Neural cell (in vitro differentiated cells): Measurements from ENCODE around the gene FAM227B. TPM values are rescaled to one million over a fixed set of nuclear protein-coding genes. Genes with fewer than 3 reads are reported as not detected.

Experiments
- H2AFZ ChIP-seq: fragments of 200-600, 300-800 bp; sonication (generic), shearing (Covaris generic); 2 replicates; pipeline ENCODE4 v1.6.0; 2014; ENCODE audit warnings: low read depth, mild to moderate bottlenecking, antibody characterized with exemption, low read length, moderate library complexity
- H3F3A ChIP-seq: fragments of 200-600 bp; shearing (Covaris generic); 2 replicates; pipeline ENCODE4 v1.6.1; 2016; ENCODE audit warnings: mild to moderate bottlenecking, moderate library complexity, mixed read lengths, antibody characterized with exemption, low read length; ENCODE audit not compliant: insufficient read depth, poor library complexity, severe bottlenecking
- H3K27ac ChIP-seq: fragments of 200-600, 300-800 bp; sonication (generic), shearing (Covaris generic); 2 replicates; pipeline ENCODE4 v1.5.1; 2014; ENCODE audit warnings: mild to moderate bottlenecking, low read length, moderate library complexity
- H3K27me3 ChIP-seq: fragments of 300-800, 200-600 bp; sonication (generic), shearing (Covaris generic); 2 replicates; pipeline ENCODE4 v1.6.0; 2014; ENCODE audit warnings: mild to moderate bottlenecking, low read depth, low read length, moderate library complexity; ENCODE audit not compliant: insufficient read depth
- H3K36me3 ChIP-seq: fragments of 300-800, 200-600 bp; sonication (generic), shearing (Covaris generic); 2 replicates; pipeline ENCODE4 v1.5.1; 2014; ENCODE audit warnings: mild to moderate bottlenecking, antibody characterized with exemption, low read length, moderate library complexity; ENCODE audit not compliant: insufficient read depth
- H3K4me2 ChIP-seq: fragments of 300-800, 200-600 bp; sonication (generic), shearing (Covaris generic); 2 replicates; pipeline ENCODE4 v1.6.0; 2014; ENCODE audit warnings: mild to moderate bottlenecking, low read length
- H3K4me3 ChIP-seq: fragments of 300-800, 200-600 bp; sonication (generic), shearing (Covaris generic); 2 replicates; pipeline ENCODE4 v1.5.1; 2014; ENCODE audit warnings: mild to moderate bottlenecking, low read length, moderate library complexity
- H3K79me2 ChIP-seq: fragments of 200-600 bp; shearing (Covaris generic); replicated peaks from 2 replicates; pipeline ENCODE4 v1.6.0; 2014; ENCODE audit warnings: mild to moderate bottlenecking, low read length, moderate library complexity; ENCODE audit not compliant: insufficient read depth
- H3K9ac ChIP-seq: fragments of 300-800, 200-600 bp; sonication (generic), shearing (Covaris generic); 2 replicates; pipeline ENCODE4 v1.6.1; 2016; ENCODE audit warnings: mild to moderate bottlenecking, low read length, mixed read lengths
- H3K9me2 ChIP-seq: fragments of 200-600 bp; shearing (Covaris generic); 2 replicates; pipeline ENCODE4 v1.6.1; 2016; ENCODE audit warnings: mild to moderate bottlenecking, low read length, mixed read lengths; ENCODE audit not compliant: insufficient read depth
- H3K9me3 ChIP-seq: fragments of 200-600, 300-800 bp; sonication (generic), shearing (Covaris generic); 2 replicates; pipeline ENCODE4 v1.6.1; 2016; ENCODE audit warnings: mild to moderate bottlenecking, mixed run types, low read length, moderate library complexity, mixed read lengths
- H4K20me1 ChIP-seq: fragments of 200-600 bp; shearing (Covaris generic); 2 replicates; pipeline ENCODE4 v1.6.1; 2016; ENCODE audit warnings: mild to moderate bottlenecking, mixed run types; ENCODE audit not compliant: insufficient read depth
- EP300 ChIP-seq: fragments of 450-650 bp; conservative IDR thresholded peaks from 2 replicates; pipeline ENCODE4 v1.6.1; 2014; ENCODE audit warnings: antibody characterized with exemption, mild to moderate bottlenecking, moderate library complexity; ENCODE audit not compliant: poor library complexity, severe bottlenecking
- EZH2 ChIP-seq: fragments of 200-600, 300-800 bp; shearing (Covaris generic), sonication (generic); IDR thresholded peaks from 2 replicates; pipeline ENCODE4 v1.6.1; 2014; ENCODE audit warnings: antibody characterized with exemption, low read length, borderline replicate concordance, mild to moderate bottlenecking; ENCODE audit not compliant: insufficient read depth, poor library complexity, severe bottlenecking
- POLR2AphosphoS5 ChIP-seq: IDR thresholded peaks from 2 replicates; pipeline ENCODE4 v1.6.1; 2012
- RAD21 ChIP-seq: fragments of 450-650 bp; conservative IDR thresholded peaks from 2 replicates; pipeline ENCODE4 v1.6.1; 2014; ENCODE audit warnings: antibody characterized with exemption, mild to moderate bottlenecking, moderate library complexity
- REST ChIP-seq: IDR thresholded peaks from 2 replicates; pipeline ENCODE4 v1.6.1; 2012; ENCODE audit warnings: borderline replicate concordance
- SMC3 ChIP-seq: fragments of 450-650 bp; conservative IDR thresholded peaks from 2 replicates; pipeline ENCODE4 v1.6.1; 2014; ENCODE audit warnings: antibody characterized with exemption, mild to moderate bottlenecking, moderate library complexity; ENCODE audit not compliant: poor library complexity
- TAF1 ChIP-seq: IDR thresholded peaks from 2 replicates; pipeline ENCODE4 v1.6.1; 2012; ENCODE audit warnings: low read depth
- polyA plus RNA-seq: library from polyadenylated mRNA; depleted of rRNA; stranded (reverse); fragments of >200 nt; gene quantifications from 2 replicates; pipeline ENCODE4 v1.2.3, GENCODE V29; 2014
- TF ChIP-seq, protein P1 (sequence below): fragments of 450-650 bp; IDR thresholded peaks from 2 replicates; pipeline ENCODE4 v1.5.1; 2014; ENCODE audit warnings: antibody characterized with exemption, mild to moderate bottlenecking, moderate library complexity; ENCODE audit not compliant: poor library complexity, severe bottlenecking

FAM227B gene
- polyA plus RNA-seq, 1 donor from 2014 or later: 0.88 TPM

GRCh38 chr15:49435174-49435573, 185.4 kb downstream of the FAM227B start:
- no peak overlapping the region for H2AFZ ChIP-seq
- H3K36me3 ChIP-seq: no peaks in the 10 kb centered on the region
- no peak overlapping the region for H3K4me3 ChIP-seq
- H3F3A ChIP-seq: no peaks in the 10 kb centered on the region
- H3K9ac ChIP-seq: no peak overlapping the region
- H3K9me2 ChIP-seq: no peaks in the 10 kb centered on the region
- H3K27me3 ChIP-seq: no peaks in the 10 kb centered on the region
- H3K9me3 ChIP-seq: no peaks in the 10 kb centered on the region
- TF ChIP-seq POLR2AphosphoS5: no peak
- TF ChIP-seq EP300: no peak
- H3K79me2 ChIP-seq: no peaks in the 10 kb centered on the region
- H4K20me1 ChIP-seq: no peaks in the 10 kb centered on the region
- no peak overlapping the region for H3K4me2 ChIP-seq
- H3K27ac ChIP-seq: no peak overlapping the region

DNA sequence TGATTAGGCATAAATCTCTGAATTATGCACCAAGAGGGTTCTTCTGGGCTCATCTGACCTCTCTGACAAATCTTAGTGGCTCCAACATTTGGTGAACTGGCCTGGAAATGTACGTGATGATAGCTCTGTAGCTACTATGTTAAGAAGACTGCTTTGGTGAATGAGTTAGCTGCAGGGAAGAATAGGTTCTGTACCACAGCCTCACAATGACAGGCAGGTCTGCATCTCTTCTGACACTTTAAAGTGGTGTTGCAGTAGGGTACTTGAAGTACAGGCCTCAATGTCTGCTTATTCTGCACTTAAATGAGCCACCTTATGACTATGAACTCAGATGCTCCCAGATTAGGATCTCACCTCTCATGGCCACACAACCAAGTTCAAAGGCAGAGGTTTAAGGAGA, 190.6 kb downstream of the FAM227B start:
- Histone ChIP-seq H4K20me1 (no peaks in the 10 kb centered on the region), H3K9me3 (no peaks in the 10 kb centered on the region), H3K4me2 (no peak overlapping the region), H3K27ac (no peak overlapping the region), H3F3A (no peaks in the 10 kb centered on the region), H3K4me3 (no peak overlapping the region), H3K36me3 (no peaks in the 10 kb centered on the region), H3K9me2 (no peaks in the 10 kb centered on the region), H3K9ac (no peak overlapping the region), H3K79me2 (no peaks in the 10 kb centered on the region), H3K27me3 (no peaks in the 10 kb centered on the region), H2AFZ (no peak overlapping the region)
- TF ChIP-seq EZH2 (no peak), EP300 (no peak), POLR2AphosphoS5 (no peak), SMC3 (no peak), TAF1 (no peak), REST (no peak)
- TF ChIP-seq, protein P1, sequence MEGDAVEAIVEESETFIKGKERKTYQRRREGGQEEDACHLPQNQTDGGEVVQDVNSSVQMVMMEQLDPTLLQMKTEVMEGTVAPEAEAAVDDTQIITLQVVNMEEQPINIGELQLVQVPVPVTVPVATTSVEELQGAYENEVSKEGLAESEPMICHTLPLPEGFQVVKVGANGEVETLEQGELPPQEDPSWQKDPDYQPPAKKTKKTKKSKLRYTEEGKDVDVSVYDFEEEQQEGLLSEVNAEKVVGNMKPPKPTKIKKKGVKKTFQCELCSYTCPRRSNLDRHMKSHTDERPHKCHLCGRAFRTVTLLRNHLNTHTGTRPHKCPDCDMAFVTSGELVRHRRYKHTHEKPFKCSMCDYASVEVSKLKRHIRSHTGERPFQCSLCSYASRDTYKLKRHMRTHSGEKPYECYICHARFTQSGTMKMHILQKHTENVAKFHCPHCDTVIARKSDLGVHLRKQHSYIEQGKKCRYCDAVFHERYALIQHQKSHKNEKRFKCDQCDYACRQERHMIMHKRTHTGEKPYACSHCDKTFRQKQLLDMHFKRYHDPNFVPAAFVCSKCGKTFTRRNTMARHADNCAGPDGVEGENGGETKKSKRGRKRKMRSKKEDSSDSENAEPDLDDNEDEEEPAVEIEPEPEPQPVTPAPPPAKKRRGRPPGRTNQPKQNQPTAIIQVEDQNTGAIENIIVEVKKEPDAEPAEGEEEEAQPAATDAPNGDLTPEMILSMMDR: no peak

DNA sequence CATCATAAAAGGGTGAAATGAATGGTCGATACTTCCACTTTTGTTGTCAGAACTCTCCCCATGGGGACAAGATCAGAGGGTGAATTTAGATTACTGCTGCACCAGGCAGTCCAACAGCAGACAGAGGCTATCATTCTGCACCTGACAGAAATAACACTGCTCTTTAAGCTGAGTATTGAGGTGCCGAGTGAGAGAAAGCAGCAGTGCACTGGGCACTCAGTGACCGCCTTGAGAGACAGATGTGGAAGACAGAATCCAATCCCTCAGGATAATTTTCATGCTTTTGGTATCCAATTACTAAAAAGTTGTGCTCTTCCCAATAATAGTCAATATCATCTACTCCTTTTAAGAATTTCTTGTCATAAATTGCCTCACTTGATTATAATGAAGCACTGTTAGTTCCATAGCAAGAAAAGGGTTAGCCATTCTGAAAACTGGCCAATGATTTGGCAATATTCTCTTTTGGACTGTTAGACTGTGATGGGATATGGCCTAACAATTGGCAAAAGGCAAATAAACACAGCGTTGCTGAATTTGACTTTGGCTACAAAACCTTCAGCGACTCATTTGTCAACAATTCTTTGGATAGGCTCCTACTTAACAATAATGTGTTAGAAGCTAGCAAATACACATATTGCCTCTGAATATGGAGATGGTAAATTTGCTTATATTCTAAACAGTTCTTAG, 192.1 kb downstream of the FAM227B start:
- Histone ChIP-seq H3K9ac (no peak overlapping the region), H3K27me3 (no peaks in the 10 kb centered on the region), H3K4me3 (no peak overlapping the region), H3K27ac (no peak overlapping the region), H4K20me1 (no peaks in the 10 kb centered on the region), H3K36me3 (no peaks in the 10 kb centered on the region), H3K9me3 (no peaks in the 10 kb centered on the region), H3F3A (no peaks in the 10 kb centered on the region), H3K79me2 (no peaks in the 10 kb centered on the region), H2AFZ (no peak overlapping the region), H3K4me2 (no peak overlapping the region), H3K9me2 (no peaks in the 10 kb centered on the region)
- TF ChIP-seq TAF1: no peak
- no peak for TF ChIP-seq EZH2
- TF ChIP-seq REST: no peak
- no peak for TF ChIP-seq RAD21
